Neuron (in vitro differentiated cells): ENCODE results near the gene DOCK4.

Experiments
- H2AFZ ChIP-seq: one replicate; pipeline ENCODE4 v1.6.1; 2013; ENCODE audit warnings: low read depth, mild to moderate bottlenecking, inconsistent platforms, low read length, moderate library complexity
- H3K27me3 ChIP-seq: one replicate; pipeline ENCODE4 v1.6.1; 2013; ENCODE audit warnings: low read length; ENCODE audit not compliant: insufficient read depth
- H3K36me3 ChIP-seq: one replicate; pipeline ENCODE4 v1.6.1; 2013; ENCODE audit warnings: low read length; ENCODE audit not compliant: insufficient read depth
- H3K4me1 ChIP-seq: one replicate; pipeline ENCODE4 v1.6.1; 2013; ENCODE audit warnings: low read length; ENCODE audit not compliant: insufficient read depth
- H3K4me3 ChIP-seq: 2 replicates; pipeline ENCODE4 v1.5.1; 2013; ENCODE audit warnings: mild to moderate bottlenecking, low read length, moderate library complexity
- H3K9me3 ChIP-seq: one replicate; pipeline ENCODE4 v1.6.1; 2013; ENCODE audit warnings: low read length

DOCK4 gene

DNA sequence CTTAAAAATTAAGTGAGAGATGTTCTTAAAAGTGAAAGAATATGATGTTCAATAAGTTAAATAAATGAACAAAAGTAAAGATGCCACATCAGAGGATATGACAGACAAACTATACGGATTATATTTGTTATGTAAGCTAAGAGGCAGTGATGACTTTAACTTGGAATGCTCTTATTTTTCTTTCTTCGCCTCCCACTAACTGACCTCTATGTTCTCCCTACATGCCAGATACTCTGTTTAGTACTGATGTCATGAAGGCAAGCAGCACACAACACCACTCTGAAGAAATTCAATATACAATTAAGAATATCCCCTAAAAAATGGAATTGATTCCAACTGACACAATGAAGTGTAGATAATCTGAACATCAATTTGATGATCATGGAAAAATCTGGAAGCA lies 223.4 kb downstream of the DOCK4 start:
- H3K36me3 ChIP-seq, result peaks cover 8% of the 10 kb centered on the region

DNA sequence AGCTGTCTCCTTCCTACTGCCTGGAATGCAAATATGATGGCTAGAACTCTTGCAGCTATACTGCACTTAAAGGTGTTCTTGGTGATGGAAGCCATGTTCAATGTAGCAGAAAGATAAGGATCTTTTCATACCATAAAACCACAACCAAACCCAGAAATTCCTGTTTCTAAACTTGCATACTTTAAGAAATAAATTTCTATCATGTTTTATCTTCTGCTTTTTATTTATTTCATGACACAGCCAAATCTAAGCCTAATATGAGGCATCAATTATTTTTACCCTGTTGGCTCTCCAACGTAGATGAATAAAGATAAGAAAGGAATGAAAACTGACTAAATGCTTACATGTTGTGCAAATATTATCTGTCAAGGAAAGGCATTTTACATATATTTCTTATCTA lies 224.1 kb downstream of the DOCK4 start:
- no peaks in the 10 kb centered on the region for H3K27me3 ChIP-seq

More for the DNA sequence above, 223.4 kb downstream of the DOCK4 start:
- no peaks in the 10 kb centered on the region for H3K4me1 ChIP-seq
- H2AFZ ChIP-seq, result no peak overlapping the region
- no peaks in the 10 kb centered on the region for H3K9me3 ChIP-seq
- no peaks in the 10 kb centered on the region for H3K27me3 ChIP-seq
- H3K4me3 ChIP-seq, result no peak overlapping the region

DNA sequence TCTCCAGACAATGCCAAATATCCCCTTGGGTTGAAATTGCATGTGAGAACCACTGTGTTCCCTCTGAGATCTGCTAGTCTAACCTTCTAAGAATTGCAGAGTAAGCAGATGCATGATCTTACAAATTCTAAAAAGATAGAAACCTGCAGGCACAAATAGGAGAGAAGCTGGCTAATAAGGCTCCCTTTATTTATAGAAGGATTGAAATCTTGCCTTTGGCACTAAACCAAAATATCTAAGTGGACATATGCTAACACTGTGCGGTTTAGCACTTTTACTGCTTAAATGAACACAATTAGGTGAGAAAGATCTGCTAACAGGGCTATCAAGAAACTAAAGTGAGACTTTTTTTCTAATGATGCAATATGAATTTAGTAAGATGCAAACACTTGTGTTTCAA lies 225.5 kb downstream of the DOCK4 start:
- no peaks in the 10 kb centered on the region for H3K27me3 ChIP-seq

More for the DNA sequence above, 224.1 kb downstream of the DOCK4 start:
- H2AFZ ChIP-seq, result no peak overlapping the region
- no peak overlapping the region for H3K4me3 ChIP-seq
- H3K9me3 ChIP-seq, result no peaks in the 10 kb centered on the region
- H3K4me1 ChIP-seq, result no peaks in the 10 kb centered on the region
- H3K36me3 ChIP-seq, result peaks cover 9% of the 10 kb centered on the region

DNA sequence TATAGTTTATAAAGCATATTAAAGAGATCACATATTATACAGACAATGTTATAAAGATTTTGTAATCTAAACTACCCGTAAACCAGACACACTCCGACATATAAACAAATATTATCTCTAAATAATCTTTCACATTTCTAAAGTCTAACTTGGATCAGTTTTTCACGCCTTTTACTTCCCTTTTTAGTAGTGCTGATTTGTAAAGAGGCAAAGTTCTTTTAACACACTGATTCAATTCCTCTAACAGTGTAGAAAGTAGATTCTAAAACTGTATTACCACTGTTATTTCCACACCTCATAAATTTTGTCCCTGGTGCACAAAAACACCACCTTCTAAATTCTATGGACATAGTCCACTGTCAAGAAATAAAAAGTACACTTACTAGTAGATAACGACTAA lies 230.9 kb downstream of the DOCK4 start:
- no peak overlapping the region for H3K4me3 ChIP-seq
- H3K36me3 ChIP-seq, result peaks cover 3% of the 10 kb centered on the region
- H2AFZ ChIP-seq, result no peak overlapping the region
- no peaks in the 10 kb centered on the region for H3K27me3 ChIP-seq
- H3K9me3 ChIP-seq, result no peaks in the 10 kb centered on the region
- H3K4me1 ChIP-seq, result no peaks in the 10 kb centered on the region

More for the DNA sequence above, 225.5 kb downstream of the DOCK4 start:
- H3K4me3 ChIP-seq, result no peak overlapping the region
- H2AFZ ChIP-seq, result no peak overlapping the region
- no peaks in the 10 kb centered on the region for H3K4me1 ChIP-seq
- peaks cover 11% of the 10 kb centered on the region for H3K36me3 ChIP-seq
- no peaks in the 10 kb centered on the region for H3K9me3 ChIP-seq

DNA sequence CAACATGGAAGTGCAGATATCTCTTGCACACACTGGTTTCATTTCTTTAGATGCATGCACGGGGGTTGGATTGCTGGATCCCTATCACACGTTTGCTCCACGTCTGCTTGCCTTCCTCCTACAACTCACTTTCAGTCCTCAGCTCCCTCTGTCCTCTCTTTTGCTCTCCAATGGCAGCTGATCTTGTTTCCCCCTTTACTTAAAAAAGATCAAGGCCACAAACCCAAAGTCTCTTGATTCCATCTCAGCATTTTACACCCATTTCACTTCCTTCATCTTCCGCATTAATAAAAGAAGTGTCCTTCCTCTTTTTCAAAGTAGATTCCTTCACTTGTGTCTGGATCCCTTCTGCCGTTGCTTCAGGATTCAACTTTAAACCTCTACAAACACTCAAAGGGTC lies 245.2 kb downstream of the DOCK4 start:
- no peak overlapping the region for H3K4me3 ChIP-seq
- peaks cover 9% of the 10 kb centered on the region for H3K4me1 ChIP-seq
- no peaks in the 10 kb centered on the region for H3K36me3 ChIP-seq
- H3K27me3 ChIP-seq, result no peaks in the 10 kb centered on the region
- H3K9me3 ChIP-seq, result no peaks in the 10 kb centered on the region
- H2AFZ ChIP-seq, result no peak overlapping the region

DNA sequence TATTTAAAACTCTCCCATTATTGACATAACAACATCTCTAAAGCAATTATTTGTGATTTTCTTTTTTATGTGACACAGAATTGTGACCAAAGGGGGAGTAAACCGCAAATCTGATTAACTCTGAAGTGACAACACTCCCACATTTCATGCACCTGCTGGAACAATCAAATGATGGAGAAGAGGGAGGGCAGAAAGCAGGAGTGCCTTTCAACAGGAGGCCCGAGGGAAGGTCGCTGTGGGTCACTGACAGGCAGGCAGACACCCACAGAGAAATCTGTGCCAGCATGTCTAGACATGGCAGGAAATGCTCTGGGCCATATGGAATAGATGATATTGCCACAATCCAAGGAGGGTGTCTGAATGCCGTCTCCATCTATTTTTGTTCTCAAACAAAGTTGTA lies 247.3 kb downstream of the DOCK4 start:
- Histone ChIP-seq H3K27me3 (no peaks in the 10 kb centered on the region), H3K4me3 (no peak overlapping the region), H2AFZ (no peak overlapping the region), H3K4me1 (peaks cover 9% of the 10 kb centered on the region), H3K9me3 (no peaks in the 10 kb centered on the region), H3K36me3 (no peaks in the 10 kb centered on the region)

DNA sequence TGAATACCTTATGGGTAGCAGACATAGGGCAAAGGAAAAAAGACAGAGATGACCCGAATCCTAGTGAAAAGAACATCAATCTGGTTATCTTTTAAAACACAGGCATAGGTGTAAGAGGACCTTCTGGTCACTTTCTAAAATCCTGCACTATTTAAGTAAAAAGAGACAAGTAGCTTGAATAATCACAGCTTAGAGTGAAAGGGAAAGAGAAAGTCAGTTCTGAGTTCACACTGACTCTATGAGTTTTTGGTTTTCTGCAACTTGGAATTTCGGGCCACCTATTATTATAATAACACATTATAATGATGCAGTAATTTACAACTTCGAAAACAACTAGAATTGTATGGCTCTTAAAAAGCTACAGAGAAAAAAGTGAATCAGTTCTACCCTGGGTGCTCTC lies 247.8 kb downstream of the DOCK4 start:
- Histone ChIP-seq H3K9me3 (no peaks in the 10 kb centered on the region), H3K36me3 (no peaks in the 10 kb centered on the region), H3K27me3 (no peaks in the 10 kb centered on the region), H3K4me1 (peaks cover 9% of the 10 kb centered on the region), H2AFZ (no peak overlapping the region), H3K4me3 (no peak overlapping the region)

DNA sequence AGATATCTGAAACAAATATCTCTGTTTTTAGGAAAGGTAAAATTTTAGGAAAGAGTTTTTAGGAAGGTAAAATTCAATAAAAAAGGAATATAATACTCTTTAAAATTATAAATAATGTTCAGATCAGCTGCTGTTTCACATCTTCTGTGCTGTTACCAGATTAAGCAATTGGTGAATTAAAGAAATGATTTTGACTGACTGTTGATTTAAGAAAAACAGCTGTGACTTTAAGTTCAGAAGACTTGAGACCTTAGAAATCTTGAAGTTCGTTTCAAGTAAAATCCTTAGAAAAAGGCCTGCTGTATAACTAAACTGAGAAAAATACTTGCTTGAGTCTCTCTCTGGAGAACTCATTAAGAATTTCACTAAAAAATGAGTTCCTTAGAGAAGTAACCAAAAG lies 250.6 kb downstream of the DOCK4 start:
- H3K27me3 ChIP-seq, result no peaks in the 10 kb centered on the region
- no peak overlapping the region for H2AFZ ChIP-seq

DNA sequence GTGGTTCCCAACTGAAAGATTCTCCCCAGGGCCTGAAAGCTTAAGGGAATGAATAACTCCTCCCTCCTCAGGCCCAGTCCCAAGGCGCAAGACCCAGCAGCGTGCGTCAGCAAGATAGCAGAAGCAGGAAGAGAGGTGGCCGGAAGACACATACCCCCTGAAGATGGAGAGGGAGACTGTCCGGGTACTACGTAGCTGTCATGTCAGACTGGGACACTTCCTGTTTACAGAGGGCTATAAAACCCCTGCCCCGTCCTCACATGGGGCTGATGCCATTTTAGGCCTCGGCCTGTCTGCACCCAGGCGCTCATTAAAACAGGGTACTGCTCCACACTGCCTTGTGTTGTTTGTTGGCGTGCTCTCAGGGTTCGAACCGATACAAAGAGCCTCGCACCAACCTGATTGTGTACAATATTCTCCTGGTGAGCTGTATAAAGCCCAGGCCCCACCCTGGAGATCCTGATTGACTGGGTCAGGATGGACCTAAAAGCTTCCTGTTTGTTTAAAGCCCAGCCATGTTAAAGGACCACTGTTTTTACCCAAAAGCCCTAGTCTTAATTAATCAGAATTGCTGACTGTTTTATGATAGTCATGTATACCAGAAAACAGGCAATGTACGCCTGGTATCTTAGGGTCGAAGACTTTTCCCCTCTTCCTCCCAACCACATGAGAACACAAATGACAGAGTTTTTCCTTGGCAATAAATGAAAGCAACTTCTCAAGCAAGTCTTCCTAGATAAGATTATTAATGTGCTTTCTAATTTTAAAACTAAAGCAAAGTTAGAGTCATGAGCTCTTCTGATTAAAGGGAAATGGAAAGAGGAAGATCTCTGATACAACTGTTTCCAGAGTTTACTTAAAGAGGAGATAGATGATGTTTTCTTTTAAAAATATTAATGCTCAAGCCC lies 251.5 kb downstream of the DOCK4 start:
- H3K4me3 ChIP-seq, result no peak overlapping the region
- peaks cover 9% of the 10 kb centered on the region for H3K4me1 ChIP-seq
- H3K9me3 ChIP-seq, result no peaks in the 10 kb centered on the region
- H2AFZ ChIP-seq, result no peak overlapping the region
- no peaks in the 10 kb centered on the region for H3K36me3 ChIP-seq
- H3K27me3 ChIP-seq, result no peaks in the 10 kb centered on the region

More for the DNA sequence above, 250.6 kb downstream of the DOCK4 start:
- no peaks in the 10 kb centered on the region for H3K9me3 ChIP-seq
- peaks cover 9% of the 10 kb centered on the region for H3K4me1 ChIP-seq
- H3K4me3 ChIP-seq, result no peak overlapping the region
- no peaks in the 10 kb centered on the region for H3K36me3 ChIP-seq

DNA sequence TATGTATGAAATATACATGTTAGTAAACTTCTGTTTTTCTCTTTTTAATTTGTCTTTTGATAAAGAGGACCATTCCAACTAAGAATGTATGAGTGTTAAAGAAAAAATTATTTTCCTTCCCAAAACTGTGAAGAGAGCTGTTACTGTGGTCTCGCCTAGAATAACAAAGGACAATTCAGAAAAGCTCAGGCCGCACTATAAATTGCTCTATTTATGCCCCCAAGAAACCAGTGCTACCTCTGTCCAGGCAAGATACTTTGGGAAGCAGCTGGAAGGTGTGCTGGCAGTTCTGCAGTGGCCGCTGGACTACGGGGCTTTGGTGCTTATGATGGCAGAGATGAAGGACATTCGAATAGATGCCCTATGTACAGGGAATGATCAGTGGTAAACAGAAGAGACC lies 252.1 kb downstream of the DOCK4 start:
- Histone ChIP-seq H3K27me3 (no peaks in the 10 kb centered on the region), H3K4me3 (no peak overlapping the region), H2AFZ (no peak overlapping the region), H3K36me3 (no peaks in the 10 kb centered on the region), H3K9me3 (no peaks in the 10 kb centered on the region), H3K4me1 (peaks cover 7% of the 10 kb centered on the region)

DNA sequence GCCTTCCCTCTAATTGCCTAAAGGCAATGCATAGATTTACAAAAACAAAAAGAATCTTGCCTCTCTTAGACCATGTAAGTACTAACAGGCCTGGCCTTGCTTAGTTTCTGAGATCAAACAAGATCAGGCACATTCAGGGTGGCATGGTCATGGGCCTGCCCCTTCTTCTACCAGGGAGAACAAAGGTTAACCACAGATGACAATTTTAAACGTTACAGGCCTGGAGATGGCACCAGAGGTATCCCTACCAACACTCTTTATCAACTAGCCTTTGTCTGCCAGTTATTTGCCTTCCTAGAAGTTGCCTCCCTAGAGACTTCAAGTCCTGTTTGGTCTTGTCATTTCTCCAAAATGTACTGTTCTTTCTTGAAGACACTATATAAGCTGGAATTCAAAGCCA lies 252.6 kb downstream of the DOCK4 start:
- no peaks in the 10 kb centered on the region for H3K27me3 ChIP-seq
- no peak overlapping the region for H2AFZ ChIP-seq
- peaks cover 2% of the 10 kb centered on the region for H3K4me1 ChIP-seq
- H3K36me3 ChIP-seq, result no peaks in the 10 kb centered on the region
- H3K4me3 ChIP-seq, result no peak overlapping the region
- H3K9me3 ChIP-seq, result no peaks in the 10 kb centered on the region

DNA sequence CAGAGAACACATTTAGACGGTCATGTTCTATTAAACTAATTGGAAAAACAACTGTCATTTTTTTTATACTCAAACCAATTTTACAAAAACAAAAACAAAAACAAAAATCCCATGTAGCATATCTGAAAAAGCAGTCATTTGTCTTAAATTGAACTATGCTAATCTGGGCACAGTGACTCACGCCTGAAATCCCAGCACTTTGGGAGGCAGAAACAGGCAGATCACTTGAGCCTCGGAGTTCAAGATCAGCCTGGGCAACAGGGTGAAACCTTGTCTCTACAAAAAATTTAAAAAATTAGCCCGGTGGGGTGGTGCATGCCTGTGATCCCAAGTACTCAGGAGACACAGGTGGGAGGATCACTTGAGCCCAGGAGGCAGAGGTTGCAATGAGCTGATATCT lies 253.4 kb downstream of the DOCK4 start:
- H3K4me3 ChIP-seq, result no peak overlapping the region

DNA sequence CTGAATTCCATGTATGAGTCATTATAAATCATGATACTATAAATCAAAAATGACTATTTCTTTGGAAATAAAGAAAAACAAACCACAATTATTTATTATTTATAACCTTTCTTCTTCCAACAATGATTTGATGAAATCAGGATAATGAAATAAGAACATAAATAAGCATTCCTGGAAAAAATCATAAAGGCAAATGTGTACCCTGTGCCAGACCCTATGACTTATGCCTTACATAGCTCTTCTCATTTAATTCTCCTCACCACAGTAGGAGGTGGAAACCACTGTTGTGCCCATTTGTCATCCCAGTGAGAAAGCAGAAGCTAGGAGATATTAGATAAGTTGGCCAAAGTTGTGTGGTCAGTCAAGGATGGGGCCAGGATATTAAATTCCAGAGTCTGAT lies 255.1 kb downstream of the DOCK4 start:
- H3K4me3 ChIP-seq, result no peak overlapping the region

More for the DNA sequence above, 253.4 kb downstream of the DOCK4 start:
- Histone ChIP-seq H3K4me1 (no peaks in the 10 kb centered on the region), H3K9me3 (no peaks in the 10 kb centered on the region), H2AFZ (no peak overlapping the region), H3K36me3 (no peaks in the 10 kb centered on the region), H3K27me3 (no peaks in the 10 kb centered on the region)

More for the DNA sequence above, 255.1 kb downstream of the DOCK4 start:
- H3K36me3 ChIP-seq, result no peaks in the 10 kb centered on the region
- no peak overlapping the region for H2AFZ ChIP-seq
- no peaks in the 10 kb centered on the region for H3K27me3 ChIP-seq
- H3K9me3 ChIP-seq, result no peaks in the 10 kb centered on the region
- H3K4me1 ChIP-seq, result no peaks in the 10 kb centered on the region
